MG63 (cell line): ENCODE measurements around the gene KDM5A. TPM values are rescaled to one million over a fixed set of nuclear protein-coding genes. Genes with fewer than 3 reads are reported as not detected.

Source experiments
- DNase-seq: peaks from one replicate; pipeline ENCODE4 v3.0.0-alpha.2; 2020
- H3K27me3 ChIP-seq: fragments of 250-450 bp; sonication (Bioruptor Pico); 2 replicates; pipeline ENCODE4 v1.5.1; 2020; ENCODE audit warnings: mild to moderate bottlenecking, moderate library complexity
- H3K36me3 ChIP-seq: fragments of 250-450 bp; sonication (Bioruptor Pico); 2 replicates; pipeline ENCODE4 v1.5.1; 2020; ENCODE audit warnings: mild to moderate bottlenecking, moderate library complexity
- H3K4me3 ChIP-seq: fragments of 250-450 bp; sonication (Bioruptor Pico); 2 replicates; pipeline ENCODE4 v1.5.1; 2020; ENCODE audit warnings: mild to moderate bottlenecking, moderate library complexity
- H3K9me3 ChIP-seq: fragments of 250-450 bp; sonication (Bioruptor Pico); 2 replicates; pipeline ENCODE4 v1.5.1; 2020; ENCODE audit warnings: mild to moderate bottlenecking, moderate library complexity
- total RNA-seq: library from RNA; depleted of rRNA; stranded (reverse); fragments of >200 nt; shearing (Covaris generic); gene quantifications from 2 replicates; pipeline ENCODE4 v1.2.3, GENCODE V29; 2014; ENCODE audit warnings: low replicate concordance

Gene KDM5A
- total RNA-seq, 1 experiment from 2014 or later = 31.4 TPM

- no peaks in the 10 kb centered on the region; the same call in 1 of the 2 replicates for H3K9me3 ChIP-seq
Measured at GRCh38 chr12:264269-264668, 124.9 kb downstream of the KDM5A start.

GRCh38 chr12:263574-263973, 125.5 kb downstream of the KDM5A start:
- peak; percentile 47 for DNase-seq
- H3K9me3 ChIP-seq = no peaks in the 10 kb centered on the region; the same call in 1 of the 2 replicates
- peaks cover 48% of the 10 kb centered on the region for H3K27me3 ChIP-seq
- no peak overlapping the region for H3K4me3 ChIP-seq
- no peaks in the 10 kb centered on the region for H3K36me3 ChIP-seq

More at GRCh38 chr12:264269-264668, 124.9 kb downstream of the KDM5A start:
- no peak for DNase-seq
- Histone ChIP-seq H3K36me3 (no peaks in the 10 kb centered on the region), H3K27me3 (peaks cover 51% of the 10 kb centered on the region), H3K4me3 (no peak overlapping the region)

GRCh38 chr12:262817-263216, 126.3 kb downstream of the KDM5A start, which contains the start of gene SLC6A13:
SLC6A13 (minus strand) TSS chr12:262836; CDS start chr12:260052, 2,784 bp downstream.
- peaks cover 48% of the 10 kb centered on the region for H3K27me3 ChIP-seq
- H3K9me3 ChIP-seq = no peaks in the 10 kb centered on the region; the same call in 1 of the 2 replicates
- DNase-seq = no peak
- no peaks in the 10 kb centered on the region for H3K36me3 ChIP-seq
- H3K4me3 ChIP-seq = no peak within 1 kb of the TSS

GRCh38 chr12:262113-262512, 127.0 kb downstream of the KDM5A start:
- DNase-seq = no peak
- H3K9me3 ChIP-seq = no peaks in the 10 kb centered on the region; the same call in 1 of the 2 replicates
- H3K27me3 ChIP-seq = peaks cover 43% of the 10 kb centered on the region
- H3K36me3 ChIP-seq = no peaks in the 10 kb centered on the region
- H3K4me3 ChIP-seq = no peak overlapping the region

GRCh38 chr12:257521-258321, 131.4 kb downstream of the KDM5A start:
- no peaks in the 10 kb centered on the region for H3K36me3 ChIP-seq
- DNase-seq = no peak
- no peaks in the 10 kb centered on the region; the same call in 1 of the 2 replicates for H3K9me3 ChIP-seq
- peaks cover 30% of the 10 kb centered on the region for H3K27me3 ChIP-seq
- H3K4me3 ChIP-seq = no peak overlapping the region

- Histone ChIP-seq H3K4me3 (no peak overlapping the region), H3K36me3 (no peaks in the 10 kb centered on the region), H3K9me3 (no peaks in the 10 kb centered on the region; the same call in 1 of the 2 replicates), H3K27me3 (peaks cover 30% of the 10 kb centered on the region)
- no peak for DNase-seq
Measured at GRCh38 chr12:256958-257357, 132.2 kb downstream of the KDM5A start.

GRCh38 chr12:256225-256624, 132.9 kb downstream of the KDM5A start:
- Histone ChIP-seq H3K36me3 (no peaks in the 10 kb centered on the region), H3K9me3 (no peaks in the 10 kb centered on the region; the same call in 1 of the 2 replicates), H3K27me3 (peaks cover 27% of the 10 kb centered on the region), H3K4me3 (no peak overlapping the region)
- no peak for DNase-seq

GRCh38 chr12:254912-255311, 134.2 kb downstream of the KDM5A start:
- no peak overlapping the region for H3K4me3 ChIP-seq
- no peaks in the 10 kb centered on the region for H3K36me3 ChIP-seq
- peaks cover 17% of the 10 kb centered on the region for H3K27me3 ChIP-seq
- DNase-seq = no peak
- H3K9me3 ChIP-seq = no peaks in the 10 kb centered on the region; the same call in 1 of the 2 replicates

GRCh38 chr12:254039-254438, 135.1 kb downstream of the KDM5A start:
- DNase-seq = no peak
- Histone ChIP-seq H3K4me3 (no peak overlapping the region), H3K9me3 (no peaks in the 10 kb centered on the region), H3K36me3 (no peaks in the 10 kb centered on the region), H3K27me3 (peaks cover 10% of the 10 kb centered on the region; the same call in 1 of the 2 replicates)

- peaks cover 4% of the 10 kb centered on the region; the same call in 1 of the 2 replicates for H3K9me3 ChIP-seq
- peaks cover 5% of the 10 kb centered on the region; the same call in 1 of the 2 replicates for H3K27me3 ChIP-seq
- no peaks in the 10 kb centered on the region for H3K36me3 ChIP-seq
- H3K4me3 ChIP-seq = no peak overlapping the region
- no peak for DNase-seq
Measured at GRCh38 chr12:253116-253831, 135.8 kb downstream of the KDM5A start.

- Histone ChIP-seq H3K27me3 (peaks cover 2% of the 10 kb centered on the region; the same call in 1 of the 2 replicates), H3K36me3 (no peaks in the 10 kb centered on the region), H3K4me3 (no peak overlapping the region), H3K9me3 (peaks cover 9% of the 10 kb centered on the region)
- DNase-seq = no peak
Measured at GRCh38 chr12:252636-253035, 136.5 kb downstream of the KDM5A start.

GRCh38 chr12:247271-247670, 141.8 kb downstream of the KDM5A start:
- no peak for DNase-seq
- Histone ChIP-seq H3K9me3 (peaks cover 15% of the 10 kb centered on the region), H3K4me3 (no peak overlapping the region), H3K36me3 (no peaks in the 10 kb centered on the region), H3K27me3 (0 out of 2 replicates have a peak, but pooled peaks cover 2% of the 10 kb centered on the region)

GRCh38 chr12:243381-243780, 145.7 kb downstream of the KDM5A start:
- no peak overlapping the region for H3K4me3 ChIP-seq
- no peaks in the 10 kb centered on the region for H3K36me3 ChIP-seq
- H3K9me3 ChIP-seq = peaks cover 11% of the 10 kb centered on the region
- H3K27me3 ChIP-seq = peaks cover 2% of the 10 kb centered on the region; the same call in 1 of the 2 replicates
- DNase-seq = no peak

- H3K9me3 ChIP-seq = peaks cover 6% of the 10 kb centered on the region
- peaks cover 2% of the 10 kb centered on the region; the same call in 1 of the 2 replicates for H3K27me3 ChIP-seq
- H3K36me3 ChIP-seq = no peaks in the 10 kb centered on the region
- DNase-seq = no peak
- H3K4me3 ChIP-seq = no peak overlapping the region
Measured at GRCh38 chr12:242496-242895, 146.6 kb downstream of the KDM5A start.

GRCh38 chr12:241266-241665, 147.9 kb downstream of the KDM5A start:
- Histone ChIP-seq H3K36me3 (no peaks in the 10 kb centered on the region), H3K4me3 (no peak overlapping the region), H3K9me3 (peaks cover 6% of the 10 kb centered on the region), H3K27me3 (peaks cover 2% of the 10 kb centered on the region; the same call in 1 of the 2 replicates)
- no peak for DNase-seq

- no peak for DNase-seq
- H3K36me3 ChIP-seq = no peaks in the 10 kb centered on the region
- peaks cover 2% of the 10 kb centered on the region; the same call in 1 of the 2 replicates for H3K27me3 ChIP-seq
- peaks cover 7% of the 10 kb centered on the region for H3K9me3 ChIP-seq
- H3K4me3 ChIP-seq = no peak overlapping the region
Measured at GRCh38 chr12:240566-240965, 148.6 kb downstream of the KDM5A start.
